NCI-H524 treated with DMSO at 0.1 percent for 48 hours (cell line): ENCODE data around the gene CCDC74A.
"Not testable (repeated sequence)": the region's sequence is repeated elsewhere in the genome, so short reads cannot be mapped to it uniquely, and the experiment has no call there.

Experiments used
- DNase-seq: peaks from one replicate; lab custom pipeline; 2025; lab: John Stamatoyannopoulos, UW

Gene CCDC74A

DNA sequence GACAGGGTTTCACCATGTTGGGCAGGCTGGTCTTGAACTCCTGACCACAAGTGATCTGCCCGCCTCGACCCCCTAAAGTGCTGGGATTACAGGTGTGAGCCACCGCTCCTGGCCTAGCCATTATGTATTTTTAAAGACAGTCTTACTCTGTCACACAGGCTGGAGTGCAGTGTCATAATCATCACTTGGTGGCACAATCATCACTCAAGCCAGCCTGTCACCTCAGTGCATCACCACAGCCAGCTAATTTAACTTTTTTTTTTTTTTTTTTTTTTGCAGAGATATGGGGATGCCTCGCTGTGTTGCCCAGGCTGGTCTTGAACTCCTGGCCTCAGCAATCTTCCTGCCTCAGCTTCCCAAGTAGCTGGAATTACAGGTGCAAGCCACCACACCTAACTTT lies 24.1 kb upstream of the CCDC74A start:
- DNase-seq: not testable (repeated sequence)

DNA sequence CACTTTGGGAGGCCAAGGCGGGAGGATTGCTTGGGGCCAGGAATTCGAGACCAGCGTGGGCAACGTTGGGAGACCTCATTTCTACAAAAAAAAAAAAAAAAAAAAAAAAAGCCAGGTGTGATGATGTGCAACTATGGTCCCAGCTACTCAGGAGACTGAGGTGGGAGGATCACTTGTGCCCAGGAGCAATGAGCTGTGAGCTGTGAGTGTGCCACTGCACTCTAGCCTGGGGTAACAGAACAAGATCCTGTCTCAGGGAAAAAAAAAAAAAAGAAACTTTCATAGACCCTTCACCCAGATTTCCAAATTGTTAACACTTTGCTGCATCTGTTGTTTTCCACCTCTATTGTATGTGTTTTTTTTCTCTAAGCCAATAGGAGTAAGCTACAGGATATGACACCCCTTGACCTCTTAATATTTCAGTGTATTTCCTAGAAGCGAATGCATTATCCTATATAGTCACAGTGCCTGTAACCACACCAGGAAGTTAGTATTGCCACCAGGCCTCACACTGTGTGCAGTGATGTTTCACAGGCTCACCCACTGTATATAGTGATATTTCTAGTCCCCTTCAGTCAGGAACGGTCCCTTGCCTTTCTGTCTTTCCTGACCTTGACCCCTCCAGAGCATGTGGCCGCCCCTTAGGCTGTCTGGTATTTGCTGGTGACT lies 23.5 kb upstream of the CCDC74A start:
- not testable (repeated sequence) for DNase-seq

DNA sequence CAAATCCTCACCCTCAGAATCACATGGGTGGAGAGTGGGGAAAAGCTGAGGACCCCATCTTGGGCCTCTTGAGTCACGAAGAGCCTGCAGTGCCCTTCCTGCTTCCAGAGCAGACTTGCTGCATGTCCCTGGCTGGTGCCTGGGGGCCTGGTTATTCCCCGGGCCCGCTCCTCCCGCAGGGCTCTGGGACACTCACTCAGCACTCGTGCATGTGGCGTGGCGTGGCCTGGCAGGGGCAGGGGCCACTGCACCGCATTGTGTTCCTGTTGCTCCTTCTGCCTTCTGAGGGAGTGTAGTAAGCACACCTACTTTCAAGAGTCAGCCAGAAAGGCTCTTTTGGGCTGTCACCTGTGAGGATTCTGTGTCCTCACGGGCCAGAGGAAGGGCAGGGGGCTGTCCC lies 18.1 kb upstream of the CCDC74A start:
- DNase-seq: no peak

DNA sequence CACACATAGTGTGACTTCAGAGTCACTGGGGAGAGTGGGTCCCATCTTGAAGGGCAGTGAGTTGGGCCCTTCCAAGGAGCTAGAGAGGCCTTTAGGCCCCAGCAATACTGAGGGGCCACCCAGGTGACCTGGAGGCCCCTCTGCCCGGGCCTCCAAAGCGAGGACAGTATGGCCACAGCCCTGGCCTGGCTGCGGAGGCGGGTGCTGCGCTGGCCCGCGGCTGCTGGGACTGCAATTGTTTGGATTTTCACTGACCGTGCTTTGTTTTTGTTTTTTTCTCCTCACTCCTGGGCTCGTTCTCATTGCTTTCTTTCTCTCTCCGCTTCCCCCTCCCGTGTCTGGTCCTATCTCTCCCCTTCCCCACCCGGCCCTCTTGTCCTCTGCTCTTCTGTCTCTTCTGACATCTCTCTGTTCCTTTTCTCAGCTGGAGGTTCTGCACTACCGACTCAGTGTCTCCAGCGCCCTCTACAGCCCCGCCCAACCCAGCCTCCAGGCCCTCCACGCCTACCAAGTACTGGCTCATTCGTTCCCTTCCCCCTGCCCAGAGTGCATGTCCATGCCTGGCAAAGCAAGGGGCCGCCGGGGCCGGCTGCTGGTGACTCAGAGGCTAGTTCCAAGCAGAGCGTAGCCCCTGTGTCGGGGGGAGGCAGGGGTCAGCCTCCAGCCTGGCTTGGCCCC lies 16.3 kb upstream of the CCDC74A start:
- not testable (repeated sequence) for DNase-seq

DNA sequence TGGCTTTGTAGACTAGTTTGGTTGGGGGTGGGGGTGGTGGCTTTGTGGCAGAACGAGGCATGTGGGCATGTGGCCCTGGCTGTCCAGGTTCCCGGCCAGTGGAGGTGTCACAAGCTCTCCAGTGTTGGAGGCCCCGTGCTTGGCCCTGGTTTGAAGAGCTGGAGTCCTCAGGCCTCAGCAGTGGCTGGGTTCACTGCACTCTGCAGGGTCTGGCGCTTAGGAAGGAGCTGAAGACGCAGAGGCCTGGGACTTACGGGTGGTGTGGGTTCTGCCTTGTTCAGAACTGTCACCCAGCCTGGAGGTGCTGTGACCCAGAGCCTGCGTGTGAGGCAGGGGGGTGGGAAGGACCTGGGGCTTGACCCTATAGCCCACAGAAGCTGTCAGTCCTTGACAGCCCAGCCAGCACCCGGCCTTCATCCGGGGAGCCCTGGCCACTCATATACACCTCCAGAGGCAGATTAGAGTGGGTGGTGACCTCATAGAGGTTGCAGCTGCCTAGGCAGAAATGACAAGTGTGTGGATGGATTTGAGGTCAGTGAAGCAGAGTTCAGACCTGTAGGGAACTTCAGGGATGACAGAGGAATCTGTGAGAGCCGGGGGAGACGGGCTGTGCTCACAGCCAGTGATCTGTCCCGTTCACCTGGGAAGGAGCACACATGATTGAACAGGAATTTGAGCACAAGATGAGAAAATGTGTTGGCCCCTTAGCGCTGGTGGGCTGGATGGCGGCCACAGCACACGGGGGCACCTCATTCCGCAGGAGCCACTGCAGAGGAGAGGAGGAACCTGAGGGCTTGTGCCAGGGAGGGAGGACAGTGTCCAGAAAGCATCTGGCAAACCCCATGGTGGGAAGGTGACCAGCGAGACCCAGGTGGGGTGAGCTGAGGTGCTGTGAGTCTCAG lies 15.5 kb upstream of the CCDC74A start:
- DNase-seq: not testable (repeated sequence)

DNA sequence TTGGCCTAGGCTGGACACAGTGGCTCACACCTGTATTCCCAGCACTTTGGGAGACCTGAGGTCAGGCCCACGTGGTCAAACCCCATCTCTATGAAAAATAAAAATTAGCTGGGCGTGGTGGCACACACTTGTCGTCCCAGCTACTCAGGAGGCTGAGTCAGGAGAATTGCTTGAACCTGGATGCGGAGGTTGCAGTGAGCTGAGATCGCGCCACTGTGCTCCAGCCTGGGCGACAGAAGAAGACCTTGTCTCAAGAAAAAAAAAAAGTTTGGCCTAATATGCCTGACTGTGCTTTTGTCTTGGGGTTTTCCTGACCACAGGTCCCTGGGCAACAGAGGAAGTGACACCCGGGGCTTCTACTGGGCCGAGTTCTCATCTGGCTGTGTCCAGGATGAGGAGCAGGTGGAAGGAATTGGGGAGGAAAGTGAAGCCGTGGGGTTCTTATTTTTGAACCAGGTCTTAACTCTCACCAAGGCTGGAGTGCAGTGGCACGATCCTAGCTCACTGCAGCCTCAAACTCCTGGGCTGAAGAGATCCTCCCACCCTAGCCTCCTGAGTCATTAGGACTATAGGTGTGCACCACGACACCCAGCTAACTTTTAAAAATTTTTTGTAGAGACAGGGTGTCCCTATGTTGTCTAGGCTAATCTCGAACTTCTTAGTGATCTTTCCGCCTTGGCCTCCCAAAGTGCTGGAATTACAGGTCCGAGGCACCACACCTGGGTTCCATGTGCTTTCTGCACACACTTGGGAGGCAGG lies 13.1 kb upstream of the CCDC74A start:
- DNase-seq: not testable (repeated sequence)

DNA sequence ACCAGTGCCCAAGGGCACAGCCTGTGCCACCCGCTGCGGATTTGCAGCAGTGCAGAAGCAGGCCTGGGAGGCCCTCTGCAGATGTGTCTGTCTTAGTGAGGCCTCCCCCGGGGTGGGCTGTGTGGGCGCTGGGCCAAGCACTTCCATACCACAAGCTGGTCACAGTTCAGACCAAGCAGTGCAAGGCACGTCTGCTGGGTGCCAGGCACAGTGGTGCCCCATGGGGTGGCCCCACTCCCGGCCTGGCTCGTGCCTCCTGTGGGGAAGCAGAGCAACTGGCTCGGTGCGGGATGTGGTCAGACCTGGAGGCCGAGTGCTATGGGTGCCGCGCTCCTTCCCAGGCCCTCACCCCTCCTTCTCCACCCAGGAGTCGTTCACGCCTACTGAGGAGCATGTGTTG lies 12.5 kb upstream of the CCDC74A start:
- not testable (repeated sequence) for DNase-seq

DNA sequence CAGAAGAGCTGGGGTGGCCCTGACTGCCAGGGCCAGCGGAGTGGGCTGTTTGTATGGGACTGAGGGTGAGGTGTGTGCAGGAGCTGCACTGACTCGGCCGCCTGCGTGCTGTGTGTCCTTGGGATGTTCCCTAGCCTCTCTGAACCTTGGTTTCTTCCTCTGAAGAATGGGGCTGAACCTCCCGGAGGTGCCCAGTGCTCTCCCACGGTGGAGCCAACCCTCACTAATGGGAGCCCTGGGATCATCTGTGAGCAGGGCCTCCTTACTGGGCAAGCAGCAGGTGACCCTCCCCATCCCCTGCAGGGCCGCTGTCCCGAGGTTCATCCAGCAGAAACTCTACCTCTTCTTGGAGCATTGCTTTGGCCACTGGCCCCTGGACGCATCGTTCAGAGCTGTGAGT lies 11.7 kb upstream of the CCDC74A start:
- no peak for DNase-seq

DNA sequence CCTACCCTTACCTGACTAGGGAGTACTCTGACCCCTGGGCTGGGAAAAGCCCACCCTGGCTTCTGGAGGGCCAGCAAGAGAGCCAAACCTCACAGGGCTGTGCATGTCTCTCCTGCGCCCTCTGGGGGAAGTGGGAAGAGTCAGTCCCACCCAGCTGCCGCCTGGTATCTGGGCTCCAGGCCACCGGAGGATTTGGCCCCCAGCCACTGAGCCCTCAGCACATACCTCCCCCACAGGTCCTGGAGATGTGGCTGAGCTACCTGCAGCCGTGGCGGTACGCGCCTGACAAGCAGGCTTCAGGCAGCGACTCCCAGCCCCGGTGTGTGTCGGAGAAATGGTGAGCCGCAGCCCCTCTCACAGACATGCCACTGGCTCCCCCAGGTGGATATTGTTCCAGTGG lies 11.1 kb upstream of the CCDC74A start:
- not testable (repeated sequence) for DNase-seq

DNA sequence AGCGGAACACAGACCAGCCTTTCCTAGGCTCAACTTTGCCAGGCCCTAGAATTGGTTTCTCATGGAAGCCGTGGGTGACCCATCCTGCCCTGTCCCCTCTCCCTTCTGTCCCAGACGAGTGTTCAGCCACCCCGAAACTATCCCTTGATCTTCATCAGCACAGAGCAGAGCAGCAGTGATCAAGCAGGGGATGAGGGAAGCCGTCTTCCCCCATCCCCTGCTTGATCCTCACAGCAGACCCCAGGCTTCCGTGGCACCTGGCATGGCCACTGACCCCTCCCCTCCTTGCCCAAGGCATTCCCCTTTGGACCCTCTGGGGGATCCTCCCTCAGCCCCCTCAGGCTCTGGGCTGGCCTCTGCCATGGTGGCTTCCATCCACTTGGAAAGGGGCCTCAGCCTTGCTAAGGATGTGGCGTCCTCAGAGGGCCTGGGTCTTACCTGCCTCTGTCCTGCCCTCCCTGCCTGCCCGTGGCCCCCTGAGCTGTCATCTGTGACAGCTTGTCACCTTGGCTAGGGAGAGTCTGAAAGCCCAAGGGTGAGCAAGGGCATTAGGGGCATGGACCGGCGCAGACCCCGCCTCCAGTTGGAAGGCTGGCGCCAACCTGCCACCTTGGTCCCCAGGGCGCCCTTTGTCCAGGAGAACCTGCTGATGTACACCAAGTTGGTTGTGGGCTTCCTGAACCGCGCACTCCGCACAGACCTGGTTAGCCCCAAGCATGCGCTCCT lies 10.4 kb upstream of the CCDC74A start:
- DNase-seq: no peak

DNA sequence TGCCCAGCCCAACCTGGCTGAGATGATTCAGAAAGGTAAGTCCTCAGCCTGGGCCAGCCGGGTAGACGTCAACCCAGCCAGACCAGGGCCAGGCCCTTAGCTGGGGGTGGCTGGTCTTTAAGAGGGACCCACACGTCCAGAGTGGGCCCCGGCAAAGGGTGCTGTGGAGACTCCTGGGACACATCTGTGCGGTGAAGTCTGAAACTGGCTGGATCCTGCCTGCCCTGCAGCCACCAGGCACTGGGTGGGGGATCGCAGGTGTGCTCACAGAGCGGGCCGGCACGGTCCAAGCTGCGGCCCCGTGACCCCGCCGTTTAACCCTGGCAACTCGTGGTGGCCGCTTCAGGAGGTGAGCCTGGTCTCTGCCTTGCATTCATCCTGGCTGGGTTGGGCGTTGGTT lies 9.8 kb upstream of the CCDC74A start:
- not testable (repeated sequence) for DNase-seq

DNA sequence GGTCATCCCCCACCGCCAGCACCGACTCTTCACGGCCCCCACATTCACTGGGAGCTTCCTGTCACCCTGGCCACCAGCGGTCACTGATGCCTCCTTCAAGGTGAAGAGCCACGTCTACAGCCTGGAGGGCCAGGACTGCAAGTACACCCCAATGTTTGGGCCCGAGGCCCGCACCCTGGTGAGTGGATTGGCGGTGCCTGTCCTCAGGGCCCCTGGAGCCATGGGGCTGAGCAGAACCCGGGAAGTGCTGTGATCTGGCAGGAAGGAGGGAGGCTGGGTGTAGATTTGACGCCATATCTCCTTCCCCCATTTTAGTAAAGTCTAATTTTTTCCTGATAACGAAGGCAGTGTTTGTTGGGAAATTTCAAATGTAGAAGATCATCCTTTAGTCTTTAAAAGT lies 9.2 kb upstream of the CCDC74A start:
- DNase-seq: not testable (repeated sequence)

DNA sequence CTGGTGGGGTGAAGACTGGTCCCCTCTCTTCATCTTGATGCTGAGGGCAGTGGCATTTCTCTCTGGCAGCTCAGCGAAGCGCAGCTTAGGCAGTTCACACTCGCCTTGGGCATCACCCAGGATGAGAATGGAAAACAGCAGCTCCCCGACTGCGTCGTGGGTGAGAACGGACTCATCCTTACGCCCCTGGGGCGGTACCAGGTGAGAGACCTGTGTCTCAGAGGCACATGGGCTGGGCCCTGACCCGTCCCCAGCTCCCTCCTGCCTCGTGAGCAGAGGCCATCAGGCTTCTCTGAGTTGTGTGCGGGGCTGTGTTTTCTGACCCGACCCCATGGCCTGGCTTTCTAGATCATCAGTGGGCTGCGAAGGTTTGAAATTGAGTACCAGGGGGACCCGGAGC lies 8.2 kb upstream of the CCDC74A start:
- no peak for DNase-seq

DNA sequence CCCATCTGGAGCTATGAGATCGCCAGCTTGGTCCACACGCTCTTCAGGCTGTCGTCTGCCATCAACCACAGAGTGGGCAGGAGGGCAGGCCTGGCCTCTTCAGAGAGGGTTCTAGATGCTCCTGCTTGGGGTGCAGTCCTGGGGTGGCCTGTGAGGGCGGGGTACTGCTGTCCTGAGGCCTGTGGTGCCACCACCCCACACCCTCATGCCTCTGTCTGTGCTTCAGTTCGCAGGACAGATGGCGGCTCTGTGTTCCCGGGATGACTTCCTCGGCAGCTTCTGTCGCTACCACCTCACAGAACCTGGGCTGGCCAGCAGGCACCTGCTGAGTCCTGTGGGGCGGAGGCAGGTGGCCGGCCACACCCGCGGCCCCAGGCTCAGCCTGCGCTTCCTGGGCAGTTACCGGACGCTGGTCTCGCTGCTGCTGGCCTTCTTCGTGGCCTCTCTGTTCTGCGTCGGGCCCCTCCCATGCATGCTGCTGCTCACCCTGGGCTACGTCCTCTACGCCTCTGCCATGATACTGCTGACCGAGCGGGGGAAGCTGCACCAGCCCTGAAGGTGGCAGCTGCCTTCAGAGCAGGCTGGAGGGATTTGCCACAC lies 7.7 kb upstream of the CCDC74A start:
- not testable (repeated sequence) for DNase-seq

DNA sequence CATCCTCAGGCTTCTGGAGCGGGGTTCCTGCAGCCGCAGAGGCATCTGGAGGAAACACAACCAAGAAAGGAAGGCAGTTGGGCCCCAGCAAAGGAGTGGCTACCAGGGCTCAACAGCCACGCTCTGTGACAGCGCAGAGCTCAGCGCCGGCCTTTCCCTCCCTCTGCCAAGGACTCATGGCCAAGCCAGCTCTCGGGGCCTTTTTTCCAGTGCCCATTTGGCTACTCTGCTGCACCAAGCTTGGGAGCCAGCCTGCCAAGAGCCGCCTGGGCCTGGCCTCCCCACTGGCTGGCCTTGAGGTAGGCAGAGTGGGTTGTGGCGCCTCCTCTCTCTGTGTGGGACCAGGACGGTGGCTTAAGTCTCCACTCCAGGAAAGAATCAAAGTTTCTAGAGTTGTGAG lies 7.2 kb upstream of the CCDC74A start:
- DNase-seq: no peak

DNA sequence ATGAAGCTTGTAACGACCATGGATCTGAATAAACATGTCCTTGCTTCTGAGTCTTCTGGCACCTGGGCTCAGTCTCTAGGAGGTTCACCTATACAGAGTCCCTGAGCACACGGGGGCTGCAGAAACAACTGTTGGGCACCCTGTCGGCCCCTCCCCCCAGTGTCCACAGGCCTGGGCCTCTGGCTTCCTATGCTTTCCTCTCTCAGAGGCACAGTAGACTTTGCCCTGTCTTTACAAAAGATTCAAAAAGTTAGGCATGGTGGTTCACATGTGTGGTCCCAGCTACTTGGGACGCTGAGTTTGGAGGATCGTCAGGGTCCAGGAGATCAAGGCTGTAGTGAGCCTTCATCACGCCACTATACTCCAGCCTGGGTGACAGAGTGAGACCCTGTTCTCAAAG lies 6.2 kb upstream of the CCDC74A start:
- not testable (repeated sequence) for DNase-seq

DNA sequence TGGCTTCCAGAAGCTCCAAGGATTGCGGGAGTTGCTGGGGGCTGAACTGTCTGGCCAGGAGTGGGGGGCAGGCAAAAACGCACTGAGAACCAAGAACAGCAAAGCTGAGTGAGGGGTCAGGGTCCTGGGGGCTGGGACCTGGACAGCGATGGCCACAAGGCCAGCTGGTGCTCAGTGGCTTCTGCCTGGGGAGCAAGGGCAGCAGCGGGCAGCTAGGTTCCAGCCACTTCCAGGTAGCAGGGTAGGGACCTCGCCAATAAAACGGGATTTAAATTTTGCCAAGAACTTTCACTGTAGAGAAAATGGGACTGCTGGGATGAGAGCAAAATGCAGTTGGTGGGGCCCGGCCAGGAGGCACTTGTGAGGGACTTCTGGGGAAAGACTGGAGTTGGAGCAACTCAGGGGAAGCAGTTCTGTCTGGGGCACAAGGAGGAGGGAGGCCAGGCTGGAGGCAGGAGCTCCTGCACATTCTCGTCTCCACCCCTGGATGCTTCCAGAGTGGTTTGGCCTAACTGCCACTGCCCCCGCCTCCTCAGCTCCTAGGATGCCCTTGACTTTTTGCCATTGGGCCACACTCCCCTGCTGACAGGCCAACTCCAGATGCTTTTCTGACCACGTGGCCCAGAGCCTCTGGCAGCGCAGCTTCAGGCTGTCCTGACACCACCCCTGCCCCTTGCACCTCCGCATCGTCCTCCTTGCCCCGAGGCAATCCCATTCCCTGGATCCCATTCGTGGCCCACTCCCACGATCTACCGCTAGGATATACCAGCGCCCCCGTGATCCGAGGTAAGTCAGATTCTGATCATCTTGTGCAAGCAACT lies 5.5 kb upstream of the CCDC74A start:
- DNase-seq: no peak

DNA sequence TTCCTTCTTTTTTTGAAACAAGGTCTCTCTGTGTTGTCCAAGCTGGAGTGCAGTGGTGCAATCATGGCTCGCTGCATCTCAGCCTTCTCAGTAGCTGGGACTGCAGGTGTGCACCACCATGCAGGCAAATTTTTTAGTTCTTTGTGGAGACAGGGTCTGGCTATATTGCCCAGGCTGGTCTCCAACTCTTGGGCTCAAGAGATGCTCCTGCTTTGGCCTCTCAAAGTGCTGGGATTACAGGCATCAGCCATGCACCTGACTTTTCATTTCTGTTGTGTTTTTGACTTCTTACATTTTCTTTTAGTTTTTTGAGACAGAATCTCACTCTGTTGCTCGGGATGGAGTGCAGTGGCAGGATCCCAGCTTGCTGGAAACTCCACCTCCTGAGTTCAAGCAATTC lies 2.4 kb upstream of the CCDC74A start:
- not testable (repeated sequence) for DNase-seq

DNA sequence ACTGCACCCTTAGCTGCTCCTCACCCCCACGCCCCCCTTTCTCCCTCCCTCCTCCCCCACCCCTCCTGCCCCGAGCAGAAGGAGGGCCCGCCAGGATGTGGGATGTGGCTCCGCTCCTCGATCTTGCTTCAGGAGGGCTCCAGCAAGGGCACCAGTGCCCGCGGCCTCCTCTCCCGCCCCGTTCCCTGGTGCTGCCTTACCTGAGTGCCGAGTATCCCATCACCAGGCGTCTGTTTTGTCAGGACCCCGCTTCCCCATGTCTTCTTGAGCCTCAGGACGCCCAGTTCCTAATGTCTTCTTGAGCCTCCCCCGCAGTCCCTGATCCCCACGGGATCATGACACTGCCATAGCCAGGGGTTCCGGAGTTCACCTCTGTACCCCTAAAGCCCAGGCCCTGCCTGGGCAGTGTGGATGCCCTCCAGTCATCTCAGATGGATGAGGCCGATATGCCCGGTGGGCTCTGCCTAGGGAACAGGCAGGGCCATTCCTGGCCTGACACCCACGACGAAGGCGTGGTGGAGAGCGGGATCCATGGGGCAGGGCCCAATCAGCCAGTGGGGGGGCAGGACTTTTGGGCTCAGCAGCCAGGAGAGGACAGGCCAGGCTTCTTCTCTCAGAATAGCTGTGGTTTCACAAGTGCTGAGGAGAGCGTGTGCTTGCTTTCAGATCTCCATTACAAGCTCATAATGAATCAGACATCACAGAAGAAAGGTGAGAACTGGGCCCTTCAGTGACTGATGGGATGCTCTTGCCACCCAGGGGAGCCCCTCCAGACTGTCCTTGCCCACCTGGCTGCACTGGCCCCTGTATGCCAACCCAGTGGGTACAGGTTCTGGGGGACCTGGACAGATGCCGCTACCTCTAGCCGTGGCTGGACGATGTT lies 1.5 kb downstream of the CCDC74A start:
- not testable (repeated sequence) for DNase-seq
